Colonic mucosa (tissue), 4 donors: Measurements from ENCODE around the gene SMG9. TPM values are rescaled to one million over a fixed set of nuclear protein-coding genes. Genes with fewer than 3 reads are reported as not detected.

Experiments
- DNase-seq: peaks from one replicate; pipeline ENCODE4 v3.0.0-alpha.2; 2020
- H3K27ac ChIP-seq: fragments of 200-600 bp; one replicate; pipeline ENCODE4 v1.8.0; 2021
- H3K27me3 ChIP-seq: fragments of 200-600 bp; one replicate; pipeline ENCODE4 v1.8.0; 2021
- H3K36me3 ChIP-seq: fragments of 200-600 bp; one replicate; pipeline ENCODE4 v1.8.0; 2021
- H3K4me1 ChIP-seq: fragments of 200-600 bp; one replicate; pipeline ENCODE4 v1.8.0; 2021; ENCODE audit warnings: mild to moderate bottlenecking
- H3K4me3 ChIP-seq: fragments of 200-600 bp; one replicate; pipeline ENCODE4 v1.8.0; 2021
- H3K9ac ChIP-seq, 2 donors: one replicate each; pipeline ENCODE4 v1.7.0; 2013; ENCODE audit warnings: control low read depth in 2 of 2, low read depth in 2 of 2, low read length in 2 of 2
- H3K9me3 ChIP-seq: fragments of 200-600 bp; one replicate; pipeline ENCODE4 v1.8.0; 2021
- CTCF ChIP-seq: fragments of 200-600 bp; IDR thresholded peaks from one replicate; pipeline ENCODE4 v1.8.0; 2022; ENCODE audit warnings: antibody characterized with exemption, mild to moderate bottlenecking
- intact Hi-C: fragments of 100-400 bp; cut with DNase I; formaldehyde crosslinking; loops from one replicate; pipeline ENCODE4 v1.14.1; 2022
- total RNA-seq, 2 donors: library from RNA; stranded (reverse); fragmentation: NEBNext Ultra II Directional in 1 of 2; extraction: Animal tissue kit (Norgen Biotek cat#: 25700) in 1 of 2; gene quantifications; one replicate each; pipeline ENCODE4 v1.2.1, GENCODE V29; 2021
- donor health status: healthy.
- donor health status: DM: no; HTN: no; CAD: no.
- donor health status: DM: no; HTN: no; CAD: no.

The SMG9 gene
- total RNA-seq, 2 donors from 2014 or later = 30.1 to 66.6 TPM

GRCh38 chr19:43720936-43721335, 33.8 kb downstream of the SMG9 start:
- Histone ChIP-seq H3K4me3 (no peak overlapping the region), H3K27me3 (no peaks in the 10 kb centered on the region), H3K4me1 (no peaks in the 10 kb centered on the region), H3K9me3 (no peaks in the 10 kb centered on the region), H3K36me3 (no peaks in the 10 kb centered on the region), H3K27ac (no peak overlapping the region), H3K9ac (no peak overlapping the region)
- DNase-seq = no peak
- intact Hi-C loops = no loop called here
- TF ChIP-seq CTCF = no peak

GRCh38 chr19:43719918-43720317, 34.8 kb downstream of the SMG9 start:
- no peak overlapping the region for H3K27ac ChIP-seq
- no peaks in the 10 kb centered on the region for H3K9me3 ChIP-seq
- no peak overlapping the region for H3K9ac ChIP-seq
- TF ChIP-seq CTCF = no peak
- no peaks in the 10 kb centered on the region for H3K4me1 ChIP-seq
- H3K27me3 ChIP-seq = no peaks in the 10 kb centered on the region
- DNase-seq = no peak
- intact Hi-C loops = no loop called here
- H3K36me3 ChIP-seq = no peaks in the 10 kb centered on the region
- H3K4me3 ChIP-seq = no peak overlapping the region

- H3K36me3 ChIP-seq = no peaks in the 10 kb centered on the region
- TF ChIP-seq CTCF = no peak
- no peak overlapping the region for H3K27ac ChIP-seq
- H3K9ac ChIP-seq = no peak overlapping the region
- no peak overlapping the region for H3K4me3 ChIP-seq
- intact Hi-C loops = no loop called here
- DNase-seq = no peak
- no peaks in the 10 kb centered on the region for H3K27me3 ChIP-seq
- H3K9me3 ChIP-seq = no peaks in the 10 kb centered on the region
- no peaks in the 10 kb centered on the region for H3K4me1 ChIP-seq
Observed at GRCh38 chr19:43719378-43719868, 35.3 kb downstream of the SMG9 start.

- H3K9me3 ChIP-seq = no peaks in the 10 kb centered on the region
- intact Hi-C loops = no loop called here
- H3K4me1 ChIP-seq = no peaks in the 10 kb centered on the region
- no peak overlapping the region for H3K9ac ChIP-seq
- H3K27me3 ChIP-seq = no peaks in the 10 kb centered on the region
- no peak overlapping the region for H3K27ac ChIP-seq
- no peak for DNase-seq
- no peak for TF ChIP-seq CTCF
- H3K36me3 ChIP-seq = no peaks in the 10 kb centered on the region
- no peak overlapping the region for H3K4me3 ChIP-seq
Observed at GRCh38 chr19:43718627-43719377, 36.0 kb downstream of the SMG9 start.

GRCh38 chr19:43715776-43716175, 39.0 kb downstream of the SMG9 start, which contains the start of gene IRGC:
Gene IRGC (plus strand): TSS chr19:43716076. CDS start chr19:43718559, 2,483 bp downstream.
- no peak for TF ChIP-seq CTCF
- DNase-seq = no peak

More at GRCh38 chr19:43715776-43716175, 39.0 kb downstream of the SMG9 start, which contains the start of gene IRGC:
- no peaks in the 10 kb centered on the region for H3K36me3 ChIP-seq
- H3K9me3 ChIP-seq = no peaks in the 10 kb centered on the region
- no peak within 1 kb of the TSS for H3K9ac ChIP-seq
- H3K4me3 ChIP-seq = no peak within 1 kb of the TSS
- no peak within 1 kb of the TSS for H3K27ac ChIP-seq
- intact Hi-C loops = no loop called here
- H3K4me1 ChIP-seq = no peaks in the 10 kb centered on the region
- no peaks in the 10 kb centered on the region for H3K27me3 ChIP-seq
